GM19372 (cell line): ENCODE data around the gene EN2.
A peak's percentile ranks its signal among the peaks of the same experiment; 100 is the strongest.

ENCODE experiments used
- ATAC-seq: cut with Tn5 transposase; IDR thresholded peaks from one replicate; pipeline ENCODE4 v1.9.1; 2021; ENCODE audit warnings: mild to moderate bottlenecking, low read depth, moderate library complexity; ENCODE audit not compliant: unreplicated experiment

Gene EN2

DNA sequence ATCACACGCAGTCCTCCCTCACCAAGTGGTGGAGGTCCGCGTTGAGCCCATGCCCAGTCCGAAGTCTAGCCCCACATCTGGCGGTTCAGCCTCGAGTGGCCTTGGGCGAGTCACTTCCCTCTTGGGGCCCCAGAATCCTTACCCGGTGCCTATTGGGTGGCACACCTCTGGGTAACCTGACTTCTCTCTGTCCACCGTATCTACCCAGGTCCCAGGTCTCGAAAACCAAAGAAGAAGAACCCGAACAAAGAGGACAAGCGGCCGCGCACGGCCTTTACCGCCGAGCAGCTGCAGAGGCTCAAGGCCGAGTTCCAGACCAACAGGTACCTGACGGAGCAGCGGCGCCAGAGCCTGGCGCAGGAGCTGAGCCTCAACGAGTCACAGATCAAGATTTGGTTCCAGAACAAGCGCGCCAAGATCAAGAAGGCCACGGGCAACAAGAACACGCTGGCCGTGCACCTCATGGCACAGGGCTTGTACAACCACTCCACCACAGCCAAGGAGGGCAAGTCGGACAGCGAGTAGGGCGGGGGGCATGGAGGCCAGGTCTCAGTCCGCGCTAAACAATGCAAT lies 4.3 kb downstream of the EN2 start:
- no peak for ATAC-seq

DNA sequence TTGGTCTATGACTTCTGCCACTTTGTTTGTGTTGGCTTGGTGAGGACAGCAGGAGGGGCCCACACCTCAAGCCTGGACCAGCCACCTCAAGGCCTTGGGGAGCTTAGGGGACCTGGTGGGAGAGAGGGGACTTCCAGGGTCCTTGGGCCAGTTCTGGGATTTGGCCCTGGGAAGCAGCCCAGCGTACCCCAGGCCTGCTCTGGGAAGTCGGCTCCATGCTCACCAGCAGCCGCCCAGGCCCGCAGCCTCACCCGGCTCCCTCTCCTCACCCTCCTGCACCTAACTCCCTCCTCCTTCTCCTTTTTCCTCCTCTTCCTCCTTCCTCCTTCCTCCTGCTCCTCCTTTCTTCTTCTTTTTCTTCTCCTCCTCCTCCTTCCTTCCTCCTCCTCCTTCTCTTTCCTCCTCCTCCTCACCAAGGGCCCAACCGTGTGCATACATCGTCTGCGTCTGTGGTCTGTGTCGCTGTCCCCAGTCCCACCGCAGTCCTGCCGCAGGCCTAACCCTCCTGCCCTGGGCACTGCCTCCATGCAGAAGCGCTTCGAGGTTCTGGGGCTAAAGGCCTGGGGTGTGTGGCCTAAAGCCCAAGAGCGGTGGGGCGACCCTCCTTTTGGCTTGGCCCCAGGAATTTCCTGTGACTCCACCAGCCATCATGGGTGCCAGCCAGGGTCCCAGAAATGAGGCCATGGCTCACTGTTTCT lies 5.3 kb downstream of the EN2 start:
- ATAC-seq = no peak

DNA sequence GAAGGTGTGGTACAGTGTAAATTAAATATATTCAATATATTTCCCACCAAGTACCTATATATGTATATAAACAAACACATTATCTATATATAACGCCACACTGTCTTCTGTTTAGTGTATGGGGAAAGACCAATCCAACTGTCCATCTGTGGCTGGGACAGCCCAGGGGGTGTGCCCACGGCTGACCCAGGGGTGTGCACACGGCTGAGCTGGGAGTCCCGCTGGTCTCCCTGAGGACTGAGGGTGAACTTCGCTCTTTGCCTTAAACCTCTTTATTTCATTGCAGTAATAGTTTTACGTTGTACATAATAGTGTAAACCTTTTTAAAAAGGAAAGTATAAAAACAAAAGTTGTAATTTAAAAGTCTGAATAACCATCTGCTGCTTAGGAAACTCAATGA lies 6.3 kb downstream of the EN2 start:
- ATAC-seq = no peak

DNA sequence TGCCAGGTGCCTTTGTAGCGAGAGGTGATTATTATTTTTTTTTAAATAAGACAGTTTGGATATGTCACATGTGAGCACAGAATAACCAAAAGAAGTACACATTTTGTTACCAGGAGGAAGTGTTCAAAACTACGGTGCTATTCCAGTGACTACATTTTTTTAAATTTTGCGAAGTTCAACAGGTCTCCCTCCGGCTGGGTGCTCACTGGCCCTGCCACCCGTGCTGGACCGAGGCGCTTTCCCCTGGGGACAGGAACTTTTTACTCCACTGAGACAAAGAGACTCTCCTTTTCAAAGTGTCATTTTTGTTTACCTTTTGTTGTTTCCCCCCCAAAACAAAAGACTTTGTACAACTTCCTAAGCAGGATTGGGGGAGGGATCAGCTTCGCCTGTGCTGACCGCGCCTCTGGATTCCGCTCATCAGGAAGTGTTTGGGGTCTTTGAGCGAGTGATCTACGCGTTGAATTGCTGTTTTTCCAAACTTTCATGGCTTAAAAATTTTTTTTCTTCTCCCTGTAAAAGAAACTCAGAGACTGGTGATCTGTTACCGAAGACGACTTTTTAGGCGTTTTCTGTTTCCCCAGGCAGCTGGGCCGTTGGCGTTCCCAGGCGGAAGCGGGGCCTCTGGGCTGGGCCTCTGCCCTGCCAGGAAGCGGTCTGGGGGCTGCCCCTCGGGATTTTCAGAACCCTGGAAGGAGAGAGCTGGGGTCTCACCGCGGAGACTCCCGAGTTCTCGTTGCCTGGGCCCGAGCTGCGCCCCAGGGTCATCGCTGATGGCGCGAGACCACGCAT lies 7.2 kb downstream of the EN2 start:
- no peak for ATAC-seq

DNA sequence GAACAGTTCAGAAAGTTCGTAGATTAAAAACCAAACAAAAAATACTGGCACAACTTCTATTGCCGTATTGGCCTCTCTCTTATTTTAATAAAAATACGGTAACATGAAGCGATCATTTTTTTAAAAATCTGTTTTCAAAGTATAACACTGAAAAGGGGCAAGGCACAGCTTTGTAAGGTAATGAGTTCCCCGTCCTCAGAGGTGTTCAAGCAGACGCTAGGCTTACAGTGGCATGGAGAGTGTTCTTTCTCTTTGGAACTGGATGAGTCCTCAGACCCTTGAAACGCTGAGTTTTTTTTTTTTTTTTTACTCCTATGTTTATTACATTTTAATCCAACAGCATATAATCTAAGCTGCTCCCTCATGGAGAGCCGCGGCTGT lies 7.8 kb downstream of the EN2 start:
- ATAC-seq = no peak

DNA sequence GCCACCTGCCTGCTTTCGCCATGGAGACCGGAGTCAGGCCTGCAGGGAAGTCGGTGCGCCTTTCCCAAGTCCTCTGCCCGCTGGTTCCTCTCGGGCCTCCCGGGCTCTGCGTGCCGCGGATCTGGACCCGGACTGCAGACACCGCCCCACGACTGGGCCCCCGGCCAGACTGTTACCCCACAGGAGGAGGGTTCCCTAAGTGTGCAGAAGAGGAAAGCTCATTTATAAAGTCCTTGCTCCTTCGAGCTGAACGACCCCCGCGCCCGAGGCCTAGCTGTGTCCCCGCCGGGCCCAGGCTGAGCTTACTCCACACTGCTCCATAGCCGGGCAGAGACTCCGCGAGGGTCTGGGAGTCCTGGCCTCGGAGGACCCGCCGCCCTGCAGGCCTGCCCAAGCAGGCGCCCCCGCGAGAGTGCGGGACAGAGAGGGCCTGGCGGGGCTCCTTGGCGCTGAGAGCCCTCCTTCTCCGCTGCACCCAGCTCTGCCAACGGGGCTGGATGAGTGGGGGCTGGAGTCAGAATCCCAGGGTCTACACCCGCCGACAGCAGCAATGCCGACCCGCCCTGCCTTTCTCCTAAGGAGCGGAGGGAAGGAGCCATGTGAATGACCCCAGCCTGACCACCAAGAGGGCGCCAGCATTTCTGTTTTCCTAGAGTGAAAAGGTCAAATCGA lies 8.3 kb downstream of the EN2 start:
- no peak for ATAC-seq

DNA sequence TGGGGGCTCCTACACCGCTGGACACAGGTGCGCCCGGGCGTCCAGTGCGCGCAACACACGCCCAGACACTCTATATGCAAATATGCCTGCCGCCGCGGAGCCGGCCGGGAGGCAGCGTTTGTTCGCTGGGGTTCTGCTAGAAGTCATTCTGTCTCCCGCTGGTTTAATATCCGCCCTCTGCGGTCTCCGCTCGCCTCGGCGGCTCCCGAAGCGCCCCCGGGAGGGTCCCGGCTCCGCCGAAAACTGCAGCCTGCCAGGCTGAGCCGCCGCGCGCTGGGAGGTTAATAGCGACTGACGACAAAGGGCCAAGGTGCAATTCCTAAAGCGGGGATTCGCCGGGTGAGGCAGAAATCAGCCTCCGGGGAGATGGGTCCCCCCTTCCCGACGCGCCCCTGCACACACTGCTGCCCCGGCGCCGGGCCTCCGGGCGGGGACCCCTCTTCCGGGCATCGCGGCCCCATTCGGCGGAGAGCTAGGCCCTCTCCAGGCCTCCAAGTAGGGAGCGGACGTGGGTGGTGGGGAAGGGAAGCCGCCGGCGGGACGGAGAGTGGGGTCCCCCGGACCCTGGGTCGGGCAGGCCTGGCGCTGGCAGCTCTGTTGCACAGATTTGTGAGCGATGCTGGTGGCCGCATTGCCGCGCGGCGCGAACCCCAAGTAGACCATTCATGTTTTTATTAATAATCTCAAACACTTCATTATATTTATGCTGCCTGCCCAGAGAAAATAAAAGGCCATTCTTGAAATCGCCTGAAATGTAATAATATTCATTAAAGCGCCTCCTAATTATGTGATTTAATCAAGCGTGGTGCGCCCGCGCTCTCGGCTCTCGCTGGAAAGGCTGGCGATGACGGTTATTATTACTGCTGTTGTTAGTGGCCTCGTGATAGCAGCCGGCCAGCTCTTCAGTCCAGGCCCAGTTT lies 9.1 kb downstream of the EN2 start:
- no peak for ATAC-seq

DNA sequence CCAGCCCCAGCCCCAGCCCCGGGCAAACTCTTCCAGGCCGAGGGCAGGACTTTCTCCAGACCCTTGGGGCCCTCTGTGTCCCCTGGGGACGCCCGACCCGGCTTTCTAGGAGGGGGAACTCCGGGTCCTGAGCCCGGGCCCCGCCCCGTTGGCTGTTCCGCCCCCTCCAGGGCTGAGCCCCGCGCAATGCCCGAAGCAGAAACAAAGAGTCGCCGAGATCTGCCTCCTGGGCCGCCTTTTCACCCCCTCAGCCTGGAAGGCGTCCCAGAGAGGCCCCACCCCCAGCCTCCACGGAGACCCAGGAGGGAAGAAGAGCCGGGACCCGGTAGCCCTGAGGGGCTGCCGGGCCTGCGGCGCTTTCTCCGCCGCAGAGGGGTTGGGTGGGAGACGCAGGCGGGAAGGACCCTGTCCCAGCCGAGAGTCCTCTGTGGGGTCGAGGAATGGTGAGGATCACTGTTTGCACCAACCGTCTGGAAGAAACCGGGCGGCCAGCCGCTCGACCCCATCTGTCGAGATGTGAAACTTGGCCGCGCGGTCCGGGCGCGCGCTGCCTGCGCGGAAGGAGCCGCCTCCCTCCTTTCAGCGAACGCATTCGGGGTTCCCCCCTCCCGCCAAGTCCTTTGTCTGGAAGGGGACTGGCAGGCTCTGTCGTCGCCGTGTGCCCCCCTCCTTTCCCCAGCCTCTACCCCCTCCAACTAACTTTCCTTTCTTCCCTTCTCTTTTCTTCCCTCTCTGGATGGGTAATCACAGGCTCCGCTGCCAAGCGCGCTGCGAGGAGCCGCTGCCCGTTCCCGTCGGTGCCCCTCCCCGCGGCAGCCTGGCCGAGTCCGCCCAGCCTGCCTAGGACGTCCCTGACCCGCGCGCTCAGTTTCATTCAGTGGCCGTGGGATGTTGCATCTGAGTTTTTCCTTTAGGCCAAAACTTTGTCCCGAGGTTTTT lies 10.2 kb downstream of the EN2 start:
- no peak for ATAC-seq

DNA sequence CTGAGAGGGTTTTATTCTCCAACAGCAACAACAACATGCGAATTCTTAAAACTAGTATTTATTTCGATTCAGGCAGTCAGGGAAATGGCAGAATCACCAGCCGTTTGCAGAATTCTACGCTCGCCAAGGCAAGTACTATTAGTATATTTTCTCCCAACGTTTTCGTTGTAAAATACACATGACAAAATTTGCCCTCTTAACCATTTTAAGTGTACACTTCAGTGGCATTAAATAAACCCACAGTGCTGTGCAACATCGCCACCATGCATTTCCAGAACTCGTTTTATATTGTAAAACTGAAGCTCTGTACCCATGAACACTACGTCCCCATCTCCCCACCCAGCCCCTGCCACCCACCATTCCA lies 10.8 kb downstream of the EN2 start:
- ATAC-seq = no peak

DNA sequence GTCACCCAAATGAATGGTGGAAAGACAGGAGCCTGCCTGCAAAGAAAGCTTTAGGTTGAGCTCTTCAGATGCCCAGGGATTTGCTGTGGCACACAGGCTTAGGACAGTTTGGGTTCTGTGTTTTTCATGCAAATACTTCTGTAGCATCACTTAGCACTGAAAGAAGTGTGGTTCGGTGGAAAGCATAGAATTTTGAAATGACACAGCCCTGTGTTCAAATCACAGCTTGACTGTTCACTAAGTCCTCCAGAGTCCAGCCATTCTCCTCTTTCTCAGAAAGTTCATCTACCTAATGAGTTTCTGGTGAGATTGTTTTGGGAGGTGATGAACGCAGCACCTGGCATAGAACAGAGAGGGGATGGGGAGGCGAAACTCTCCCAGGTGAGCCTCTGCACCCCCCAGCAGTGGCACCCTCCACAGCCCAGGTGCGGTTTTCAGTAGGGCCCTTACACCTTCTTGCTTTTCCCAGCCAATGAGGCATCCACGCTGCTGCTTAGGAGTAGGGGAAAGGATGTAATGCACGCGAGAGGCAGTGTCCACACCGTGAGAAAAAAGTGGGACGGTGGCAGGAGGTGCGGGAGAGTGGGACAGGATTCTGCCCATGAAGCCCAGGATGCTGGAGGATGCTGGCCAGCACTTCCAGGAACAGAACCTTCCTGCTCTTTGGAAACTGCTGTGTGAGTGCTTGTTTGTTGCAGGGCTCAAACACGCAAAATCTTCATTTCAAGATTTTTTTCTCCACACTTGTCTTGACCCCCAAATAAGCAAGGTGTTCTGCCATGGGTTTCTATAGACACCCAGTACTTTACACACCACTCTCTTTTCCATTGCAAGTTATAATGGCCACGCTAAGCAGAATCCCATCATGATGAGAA lies 11.6 kb downstream of the EN2 start:
- ATAC-seq = no peak

DNA sequence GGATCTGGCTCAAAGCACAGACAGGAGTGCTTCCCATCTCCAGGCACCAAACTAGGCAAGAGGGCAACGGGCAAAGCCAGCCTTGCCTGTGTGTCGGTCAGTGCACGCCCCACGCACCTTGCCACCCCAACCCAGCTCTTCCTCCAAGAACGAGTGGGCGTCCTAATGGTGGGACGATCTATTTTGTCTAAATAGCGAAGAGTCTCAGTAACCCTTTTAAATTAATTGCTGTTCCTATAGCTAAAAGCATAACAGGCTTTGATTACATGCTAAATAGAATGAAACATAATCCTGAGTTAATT lies 12.2 kb downstream of the EN2 start:
- ATAC-seq = no peak

DNA sequence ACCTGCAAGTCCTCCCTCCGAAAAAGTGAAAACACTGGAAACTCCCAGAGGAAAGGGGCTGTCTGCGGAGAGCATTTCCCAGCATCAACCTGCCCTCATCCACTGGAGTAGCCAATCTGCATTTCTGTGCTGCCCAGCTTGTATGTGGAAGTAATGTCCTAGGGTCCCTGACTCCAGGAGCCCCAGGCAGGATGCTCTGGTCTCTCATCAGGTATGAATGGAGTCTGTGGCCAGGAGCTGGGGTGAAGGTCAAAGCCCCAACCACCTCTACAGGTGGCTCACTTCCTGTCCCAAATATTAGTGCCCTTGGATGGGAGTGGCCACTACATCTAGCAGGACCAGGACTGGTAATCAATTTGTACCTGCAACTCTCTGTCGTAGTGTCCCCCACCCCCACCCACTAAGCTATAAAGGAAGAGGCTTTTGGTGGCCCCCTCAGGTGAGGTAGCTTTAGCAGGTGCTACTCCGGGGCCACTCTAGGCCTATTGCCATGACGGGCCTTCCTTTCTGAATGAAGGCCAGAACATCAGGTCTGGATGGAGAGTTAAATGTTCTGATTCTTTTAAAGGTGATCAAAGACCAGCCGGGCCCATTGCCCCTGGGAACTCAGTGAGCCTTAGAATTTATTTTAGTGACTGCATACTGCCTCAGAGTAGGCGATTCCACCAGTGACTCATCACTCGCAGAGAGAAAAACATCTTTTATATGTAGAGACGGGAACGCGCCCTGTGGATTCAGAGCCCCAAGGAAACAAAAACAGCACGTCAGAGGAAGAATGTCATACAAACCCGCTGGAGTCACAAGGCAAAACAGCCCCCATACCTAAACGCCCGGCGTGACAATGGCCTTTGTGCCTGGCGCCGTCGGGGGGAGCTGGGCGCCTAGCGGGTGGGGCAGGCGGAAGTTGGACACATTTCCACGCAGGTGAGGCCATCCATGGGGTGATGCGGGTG lies 13.0 kb downstream of the EN2 start:
- no peak for ATAC-seq

DNA sequence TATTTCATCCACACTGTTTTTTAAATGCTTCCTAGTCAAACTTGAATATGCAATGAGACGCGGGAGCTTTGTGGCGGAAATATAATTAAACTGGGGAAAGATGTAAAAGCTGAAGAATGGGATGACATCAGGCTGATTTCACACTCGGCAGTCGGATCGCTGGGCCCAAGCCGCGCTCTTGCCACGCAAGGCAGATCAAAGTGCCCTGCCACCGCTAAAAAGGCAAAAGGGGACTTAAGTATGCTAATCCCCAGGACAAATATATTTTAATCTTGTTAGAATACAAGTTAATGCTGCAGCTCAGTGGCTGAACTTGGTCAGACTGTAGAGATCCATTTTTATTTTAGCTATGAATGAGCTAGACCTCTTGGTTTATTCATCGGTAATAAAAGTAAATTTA lies 13.8 kb downstream of the EN2 start:
- no peak for ATAC-seq

DNA sequence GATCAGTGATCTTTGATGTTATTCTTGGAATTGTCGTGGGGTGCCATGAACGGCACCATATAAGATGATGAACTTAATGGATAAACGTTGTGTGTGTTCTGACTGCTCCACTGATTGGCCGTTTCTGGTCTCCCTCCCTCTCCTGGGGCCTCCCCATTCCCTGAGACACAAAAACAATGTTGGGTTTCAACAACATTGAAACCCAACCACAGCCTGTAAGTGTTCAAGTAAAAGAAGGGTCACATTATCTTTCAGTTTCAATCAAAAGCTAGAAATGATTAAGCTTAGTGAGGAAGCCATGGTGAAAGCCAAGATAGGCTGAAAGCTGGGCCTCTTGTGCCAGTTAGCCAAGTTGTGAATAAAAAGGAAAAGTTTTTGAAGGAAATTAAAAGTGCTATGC lies 19.5 kb downstream of the EN2 start:
- peak; percentile 94 for ATAC-seq

DNA sequence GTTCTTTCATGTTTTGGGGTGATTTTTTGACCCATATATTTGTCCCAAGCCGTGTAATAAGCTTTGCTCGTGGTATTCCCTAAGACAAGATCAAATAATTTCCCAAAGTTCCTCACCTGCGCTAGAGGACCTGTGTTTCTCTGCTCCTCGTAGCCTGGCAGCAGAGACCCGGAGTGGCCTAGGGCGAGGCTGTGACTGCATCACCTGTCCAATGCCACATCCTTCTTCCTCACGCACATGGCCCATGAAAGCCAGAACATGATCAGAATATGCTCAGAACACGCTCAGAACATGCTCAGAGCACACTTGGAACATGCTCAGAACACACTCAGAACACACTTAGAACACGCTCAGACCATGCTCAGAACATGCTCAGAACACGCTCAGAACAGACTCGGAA lies 23.8 kb downstream of the EN2 start:
- no peak for ATAC-seq

DNA sequence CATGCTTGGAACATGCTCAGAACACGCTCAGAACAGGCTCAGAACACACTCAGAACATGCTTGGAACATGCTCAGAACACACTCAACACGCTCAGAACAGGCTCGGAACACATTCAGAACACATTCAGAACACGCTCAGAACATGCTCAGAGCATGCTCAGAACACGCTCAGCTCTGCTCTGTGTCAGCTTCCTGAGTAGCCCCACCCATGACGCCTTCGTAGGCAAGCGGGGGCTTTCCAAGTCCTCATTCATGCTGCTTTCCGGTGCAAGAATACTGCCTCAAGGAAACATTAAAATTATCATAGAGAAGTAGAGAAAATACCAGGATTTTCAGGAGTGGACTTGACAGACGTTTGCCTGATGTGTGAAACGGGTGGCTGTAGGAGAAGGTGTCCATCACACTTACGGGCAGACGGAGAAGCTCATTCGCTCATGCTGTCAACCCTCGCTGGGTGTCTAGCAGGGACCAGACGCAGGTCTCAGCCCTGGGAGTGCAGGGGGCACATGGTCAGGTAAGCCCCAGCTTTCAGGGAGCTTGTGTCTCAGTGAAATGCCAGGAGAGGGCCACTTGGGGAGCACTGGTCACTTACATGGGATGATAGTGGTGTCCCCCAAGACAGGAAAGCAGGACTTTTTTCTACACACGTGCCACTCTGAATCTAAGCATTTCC lies 24.7 kb downstream of the EN2 start:
- ATAC-seq = no peak

DNA sequence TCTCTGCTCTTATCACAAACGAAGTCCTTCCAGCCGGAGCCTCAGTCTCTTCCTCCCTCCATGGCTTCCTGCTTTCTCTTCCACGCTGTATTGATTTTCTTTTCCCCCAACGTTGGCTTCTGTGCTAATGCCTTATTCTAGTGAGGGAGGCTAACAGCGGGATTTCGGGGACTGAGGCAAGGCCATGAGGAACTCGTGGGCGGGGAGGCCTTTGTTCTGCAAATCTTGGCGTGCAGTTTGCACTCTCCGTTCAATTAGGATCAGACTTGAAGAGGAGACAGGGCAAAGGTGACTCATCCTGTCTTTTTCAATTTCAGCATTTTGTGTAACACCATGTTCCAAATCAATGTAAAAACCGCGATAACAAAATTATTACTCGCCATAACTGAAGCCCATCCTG lies 25.3 kb downstream of the EN2 start:
- ATAC-seq = no peak
